H1 (cell line): ENCODE data around the gene AGAP3. TPM values are rescaled to one million over a fixed set of nuclear protein-coding genes. Genes with fewer than 3 reads are reported as not detected.

Experiments used
- CREB1 ChIP-seq: IDR thresholded peaks from 2 replicates; pipeline ENCODE4 v1.6.1; 2012; ENCODE audit warnings: inconsistent platforms
- POU5F1 ChIP-seq: IDR thresholded peaks from 2 replicates; pipeline ENCODE4 v1.6.1; 2011; ENCODE audit warnings: low read depth, mild to moderate bottlenecking, low read length, moderate library complexity
- SP4 ChIP-seq: IDR thresholded peaks from 2 replicates; pipeline ENCODE4 v1.6.1; 2012; ENCODE audit warnings: low read length, inconsistent platforms
- polyA plus RNA-seq, 7 experiments: library from polyadenylated mRNA; depleted of rRNA in 3 of 7; stranded (reverse) in 5 of 7; unstranded in 2 of 7; fragments of >200 nt in 5 of 7; fragments of 200-250 nt in 2 of 7; gene quantifications; 1 replicate in 5 of 7; 2 replicates in 1 of 7; 4 replicates in 1 of 7; pipeline versions ENCODE4 v1.2.1 to v1.2.3, GENCODE V29; 2011 to 2013; ENCODE audit warnings: missing spikeins in 2 of 7, mixed read lengths in 2 of 7
- total RNA-seq: library from RNA; stranded (reverse); fragmentation: NEBNext Ultra II Directional; extraction: Animal tissue kit (Norgen Biotek cat#: 25700); gene quantifications from 2 replicates; pipeline ENCODE4 v1.2.1, GENCODE V29; 2021

AGAP3 gene
- total and polyA plus RNA-seq, 2 of the 8 experiments (the other 6 are each of a cell fraction or from before 2014, with no cell fraction given): 66.4 to 120 TPM

- TF ChIP-seq POU5F1 (no peak), CREB1 (no peak), SP4 (no peak)
Measured at GRCh38 chr7:151176401-151176800, 90.1 kb downstream of the AGAP3 start (continued).
